GM19023 (cell line): ENCODE data around the gene C6orf52.
"Not testable (repeated sequence)": the region's sequence is repeated elsewhere in the genome, so short reads cannot be mapped to it uniquely, and the experiment has no call there.

ENCODE experiments used
- ATAC-seq: cut with Tn5 transposase; IDR thresholded peaks from one replicate; pipeline ENCODE4 v1.9.1; 2021; ENCODE audit warnings: mild to moderate bottlenecking, moderate library complexity; ENCODE audit not compliant: unreplicated experiment

Gene C6orf52

GRCh38 chr6:10713962-10714361 is 19.5 kb upstream of the C6orf52 start:
- ATAC-seq, result no peak

DNA sequence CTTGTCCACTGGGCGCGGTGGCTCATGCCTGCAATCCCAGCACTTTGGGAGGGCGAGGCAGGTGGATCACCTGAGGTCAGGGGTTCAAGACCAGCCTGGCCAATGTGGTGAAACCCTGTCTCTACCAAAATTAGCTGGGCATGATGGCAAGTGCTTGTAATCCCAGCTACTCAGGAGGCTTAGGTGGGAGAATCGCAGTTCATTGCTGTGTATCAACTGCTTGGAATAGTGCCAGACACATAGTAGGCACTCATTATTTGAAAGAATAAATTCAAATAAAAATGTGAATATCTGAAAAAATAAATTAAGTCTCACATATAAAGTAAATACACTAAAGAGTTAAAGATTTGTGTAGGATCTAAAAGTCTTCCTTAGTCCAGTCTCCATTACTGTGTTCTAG is 2.2 kb upstream of the C6orf52 start:
- no peak for ATAC-seq

- no peak for ATAC-seq
Observed at GRCh38 chr6:10695086-10695657, 756 bp upstream of the C6orf52 start.

- no peak for ATAC-seq
Observed at GRCh38 chr6:10692965-10693538, 1.4 kb downstream of the C6orf52 start.

GRCh38 chr6:10690651-10691445 is 3.6 kb downstream of the C6orf52 start:
- no peak for ATAC-seq

- no peak for ATAC-seq
Observed at GRCh38 chr6:10687582-10687981, 6.8 kb downstream of the C6orf52 start.

- ATAC-seq, result no peak
Observed at GRCh38 chr6:10686901-10687300, 7.5 kb downstream of the C6orf52 start.

DNA sequence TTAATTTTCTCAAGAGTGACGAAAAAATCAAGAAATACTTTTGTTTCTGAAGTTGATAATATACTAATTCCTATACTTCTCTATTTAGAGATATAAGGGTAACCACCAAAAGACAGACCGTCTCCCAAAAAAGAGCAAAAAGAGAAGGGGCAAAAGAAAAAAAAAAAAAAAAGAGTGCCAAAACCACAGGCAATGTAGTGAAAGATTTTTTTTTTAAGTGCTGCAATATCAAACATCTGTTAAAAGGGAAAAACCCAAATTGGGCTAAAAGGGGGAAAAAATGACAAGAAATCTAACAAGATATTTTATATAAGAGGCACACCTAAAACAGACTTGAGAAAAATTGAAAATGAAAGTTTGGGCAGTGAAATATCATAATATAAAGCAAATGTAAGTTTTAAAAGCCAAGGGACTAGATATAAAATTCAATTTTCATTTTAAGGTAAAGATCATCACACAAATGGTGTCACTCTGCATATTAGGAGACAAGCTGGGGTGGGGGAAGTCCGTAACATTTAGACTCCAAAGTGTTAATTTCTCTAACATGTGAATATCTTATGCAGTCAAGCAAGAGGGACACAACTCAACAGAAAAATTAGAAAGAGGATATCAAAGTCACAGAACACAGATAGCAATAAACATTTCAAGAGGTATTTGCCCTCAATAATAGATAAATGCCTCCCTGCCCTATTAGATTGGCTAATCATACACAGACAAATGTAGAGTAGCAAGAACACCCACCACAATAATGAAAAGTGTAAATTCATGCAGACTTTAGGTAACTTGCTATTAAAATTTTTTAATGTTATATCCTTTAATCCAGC is 9.1 kb downstream of the C6orf52 start:
- no peak for ATAC-seq

DNA sequence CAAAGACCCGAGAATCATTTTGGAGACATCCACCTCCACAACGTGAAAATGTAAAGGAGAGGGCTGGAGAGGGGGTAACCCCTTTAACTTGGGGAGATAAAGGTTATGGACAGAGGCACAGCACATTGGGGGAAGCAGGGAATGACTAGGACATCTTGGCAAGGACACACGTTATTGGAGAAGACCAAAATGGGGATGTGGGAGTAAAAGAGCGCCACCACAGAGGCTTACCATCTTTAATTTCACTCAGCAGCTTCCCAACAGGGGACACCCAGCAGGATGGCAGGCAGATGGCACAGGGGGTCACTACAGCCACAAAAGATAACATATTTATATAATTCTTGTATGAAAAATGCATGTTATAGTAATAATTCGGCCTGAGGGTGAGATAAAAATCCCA is 9.8 kb downstream of the C6orf52 start:
- ATAC-seq, result no peak

DNA sequence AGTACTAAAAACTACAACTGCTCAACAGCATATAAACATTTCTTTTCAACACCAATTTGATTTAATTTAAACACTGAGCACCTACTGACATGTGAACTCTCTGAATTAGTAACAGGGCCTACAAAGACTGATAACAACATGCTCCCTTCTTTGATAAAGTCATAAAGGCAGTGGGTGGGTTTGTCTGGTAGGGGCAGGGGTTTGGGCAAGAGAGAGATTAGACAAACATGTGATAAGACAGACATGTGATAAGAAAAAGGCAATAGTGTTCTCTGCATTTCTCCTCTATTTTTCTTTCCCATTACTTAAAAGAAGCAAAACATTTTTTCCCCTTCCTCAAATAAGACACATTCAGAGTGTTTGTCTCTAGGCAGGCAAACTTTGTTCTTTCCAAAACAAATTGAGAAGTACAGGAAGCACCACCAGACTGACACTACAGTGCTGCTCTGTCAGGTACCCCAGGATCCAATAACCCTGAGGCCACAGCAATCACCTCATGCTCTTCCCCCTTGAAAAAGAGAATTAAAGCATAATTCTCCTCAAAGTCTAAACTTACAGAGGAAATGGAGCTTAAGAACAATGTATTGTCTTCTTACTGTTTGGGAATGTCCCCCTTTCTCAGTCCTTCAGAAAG is 11.9 kb downstream of the C6orf52 start:
- no peak for ATAC-seq

GRCh38 chr6:10681795-10682194 is 12.6 kb downstream of the C6orf52 start:
- ATAC-seq, result no peak

DNA sequence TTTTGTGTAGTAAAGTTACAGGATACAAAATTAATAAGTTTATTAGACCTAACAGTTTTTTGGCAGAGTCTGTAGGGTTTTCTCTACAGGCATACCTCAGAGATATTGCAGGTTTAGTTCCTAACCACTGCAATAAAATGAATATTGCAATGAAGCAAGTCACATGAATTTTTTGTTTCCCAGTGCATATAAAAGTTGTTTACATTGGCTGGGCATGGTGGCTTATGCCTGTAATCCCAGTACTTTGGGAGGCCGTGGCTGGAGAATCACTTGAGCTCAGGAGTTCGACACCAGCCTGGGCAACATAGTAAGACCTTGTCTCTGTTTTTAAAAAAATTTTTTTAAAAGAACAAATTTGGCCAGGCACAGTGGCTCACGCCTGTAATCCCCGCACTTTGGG is 16.0 kb downstream of the C6orf52 start:
- ATAC-seq, result no peak

DNA sequence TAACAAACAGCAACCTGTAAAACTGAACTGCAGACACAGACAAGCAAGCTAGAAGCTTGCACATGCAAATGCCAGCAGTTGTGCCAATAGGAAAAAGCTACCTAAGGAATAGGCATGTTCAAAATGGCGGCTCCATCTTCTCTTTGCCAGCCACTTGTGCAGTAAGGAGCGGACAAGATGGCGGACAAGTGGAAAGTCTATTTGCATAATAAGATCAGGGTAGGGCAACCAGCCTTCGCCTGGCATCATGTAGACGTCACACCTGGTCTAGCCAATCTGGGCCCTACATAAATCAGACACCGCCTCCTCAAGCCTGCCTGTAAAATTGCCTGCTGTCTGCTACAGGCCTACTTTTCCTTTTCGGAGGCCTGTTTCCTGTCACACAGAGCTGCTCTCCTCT is 18.0 kb downstream of the C6orf52 start:
- no peak for ATAC-seq

DNA sequence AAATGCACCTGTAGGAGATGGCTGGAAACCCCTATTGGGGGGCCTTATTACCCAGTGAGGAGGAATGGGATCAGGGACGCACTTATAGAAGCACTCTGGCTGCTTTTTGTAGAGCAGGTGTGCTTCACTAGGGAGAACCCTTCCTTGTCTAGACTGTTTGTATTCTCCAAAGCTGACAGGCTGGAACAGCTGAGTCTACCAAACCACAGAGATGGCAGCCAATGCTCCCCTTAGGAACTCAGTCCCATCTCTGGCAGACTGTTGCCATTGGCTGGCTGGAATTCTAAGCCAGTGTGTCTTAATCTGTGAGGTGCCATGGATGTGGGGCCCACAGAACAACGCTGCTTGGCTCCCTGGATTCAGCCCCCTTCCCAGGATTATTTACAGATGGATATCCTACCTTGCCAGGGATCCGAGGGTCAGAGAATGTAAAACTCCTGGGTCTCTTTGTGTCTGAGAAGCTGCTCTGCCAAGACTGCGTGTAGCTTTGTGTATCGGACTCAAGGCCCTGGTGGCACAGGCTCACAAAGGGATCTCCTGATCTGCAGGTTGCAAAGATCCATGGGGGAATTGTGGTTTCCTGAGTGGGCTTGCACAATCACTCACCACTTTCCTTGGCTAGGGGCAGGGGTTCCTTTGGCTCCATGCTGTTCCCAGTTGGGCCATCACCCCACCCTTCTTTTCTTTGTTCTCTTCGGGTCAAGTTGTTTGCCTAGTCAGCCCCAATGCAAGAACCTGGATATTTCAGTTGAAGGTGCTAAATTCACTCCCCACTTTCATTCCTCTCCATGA is 26.1 kb downstream of the C6orf52 start:
- no peak for ATAC-seq

- not testable (repeated sequence) for ATAC-seq
Observed at GRCh38 chr6:10665595-10665994, 28.8 kb downstream of the C6orf52 start.

- ATAC-seq, result no peak
Observed at GRCh38 chr6:10662742-10663141, 31.7 kb downstream of the C6orf52 start.

DNA sequence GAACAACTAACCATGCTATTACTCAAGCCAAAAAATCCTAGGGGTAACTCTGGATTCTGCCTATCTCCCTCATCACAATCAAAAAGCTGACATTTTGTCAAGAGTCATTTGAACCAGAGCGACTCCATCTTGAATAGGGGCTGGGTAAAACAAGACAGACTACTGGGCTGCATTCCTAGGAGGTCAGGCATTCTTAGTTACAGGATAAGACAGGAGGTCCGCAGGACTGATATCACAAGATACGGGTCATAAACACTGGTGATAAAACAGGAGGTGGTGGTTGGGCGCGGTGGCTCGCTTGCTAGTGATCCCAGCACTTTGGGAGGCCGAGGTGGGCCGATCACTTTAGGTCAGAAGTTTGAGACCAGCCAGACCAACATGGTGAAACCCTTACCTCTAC is 32.2 kb downstream of the C6orf52 start:
- no peak for ATAC-seq

- ATAC-seq, result not testable (repeated sequence)
Observed at GRCh38 chr6:10660431-10661191, 33.8 kb downstream of the C6orf52 start.

GRCh38 chr6:10659699-10660348 is 34.6 kb downstream of the C6orf52 start:
- no peak for ATAC-seq
